Measurements from ENCODE around the gene MPI.

The MPI gene

GRCh38 chr15:74897300-74897701 lies 7.5 kb downstream of the MPI start:
- no peak for DNase-seq (ENCODE audit: low read depth)
- H3K4me3 ChIP-seq (ENCODE audit: low read depth, low read length) = no peak overlapping the region
- no peak for TF ChIP-seq CTCF (IDR thresholded peaks at IDR 0.05; ENCODE audit: control insufficient read depth, extremely low read depth, insufficient read depth)

GRCh38 chr15:74901612-74902063 lies 11.8 kb downstream of the MPI start:
- no peak for DNase-seq (ENCODE audit: low read depth)
- peak; percentile 74 for TF ChIP-seq CTCF (IDR thresholded peaks at IDR 0.05; ENCODE audit: control insufficient read depth, extremely low read depth, insufficient read depth)
- H3K4me3 ChIP-seq (ENCODE audit: low read depth, low read length) = no peak overlapping the region

GRCh38 chr15:74902295-74903075 lies 12.6 kb downstream of the MPI start:
- TF ChIP-seq CTCF (IDR thresholded peaks at IDR 0.05; ENCODE audit: control insufficient read depth, extremely low read depth, insufficient read depth) = no peak
- DNase-seq (ENCODE audit: low read depth) = no peak

GRCh38 chr15:74903676-74904075 lies 13.8 kb downstream of the MPI start:
- no peak for DNase-seq (ENCODE audit: low read depth)
- TF ChIP-seq CTCF (IDR thresholded peaks at IDR 0.05; ENCODE audit: control insufficient read depth, extremely low read depth, insufficient read depth) = no peak
- no peak overlapping the region for H3K4me3 ChIP-seq (ENCODE audit: low read depth, low read length)

More at GRCh38 chr15:74902295-74903075, 12.6 kb downstream of the MPI start:
- H3K4me3 ChIP-seq (ENCODE audit: low read depth, low read length) = no peak overlapping the region

GRCh38 chr15:74904190-74904805 lies 14.5 kb downstream of the MPI start:
- TF ChIP-seq CTCF (IDR thresholded peaks at IDR 0.05; ENCODE audit: control insufficient read depth, extremely low read depth, insufficient read depth) = no peak
- no peak for DNase-seq (ENCODE audit: low read depth)
- H3K4me3 ChIP-seq (ENCODE audit: low read depth, low read length) = no peak overlapping the region

- TF ChIP-seq CTCF (IDR thresholded peaks at IDR 0.05; ENCODE audit: control insufficient read depth, extremely low read depth, insufficient read depth) = no peak
- H3K4me3 ChIP-seq (ENCODE audit: low read depth, low read length) = peak overlapping the region; percentile 87
- DNase-seq (ENCODE audit: low read depth) = no peak
These were observed 16.2 kb downstream of the MPI start for GRCh38 chr15:74906067-74906449.

Data from LNCaP clone FGC (cell line).